WTC11 (cell line): ENCODE data around the gene KIF17. TPM values are rescaled to one million over a fixed set of nuclear protein-coding genes. Genes with fewer than 3 reads are reported as not detected.

Source experiments
- ATAC-seq: fragments of 200-7000 bp; cut with Tn5 transposase; 2 replicates; pipeline ENCODE4 v1.10.0; 2021; ENCODE audit warnings: mild to moderate bottlenecking, moderate library complexity
- CTCF ChIA-PET: fragments of 300-600 bp; sonication (Branson Sonifier 250); formaldehyde crosslinking; loops from one replicate; lab custom pipeline; 2021; ENCODE audit warnings: antibody characterized with exemption; lab: Charles Lee
- POLR2A ChIA-PET: fragments of 350-600 bp; sonication (Branson Sonifier 250); formaldehyde crosslinking; loops from one replicate; lab custom pipeline; 2021; ENCODE audit warnings: antibody characterized with exemption; lab: Charles Lee
- DNase-seq: peaks from one replicate; pipeline ENCODE4 v3.0.0; 2021; ENCODE audit warnings: low spot score
- H3K27ac Mint-ChIP-seq: 2 replicates; pipeline ENCODE4 v1.8.0; 2021; ENCODE audit warnings: mixed read lengths
- H3K27me3 Mint-ChIP-seq: 2 replicates; pipeline ENCODE4 v1.8.0; 2021; ENCODE audit warnings: low read depth, mild to moderate bottlenecking, moderate library complexity, mixed read lengths
- H3K36me3 Mint-ChIP-seq: 2 replicates; pipeline ENCODE4 v1.8.0; 2021; ENCODE audit warnings: mixed read lengths
- H3K4me1 Mint-ChIP-seq: 2 replicates; pipeline ENCODE4 v1.8.0; 2022; ENCODE audit warnings: mixed read lengths
- H3K4me3 Mint-ChIP-seq: 2 replicates; pipeline ENCODE4 v1.8.0; 2021; ENCODE audit warnings: mild to moderate bottlenecking, moderate library complexity, mixed read lengths
- H3K9me3 Mint-ChIP-seq: 2 replicates; pipeline ENCODE4 v1.8.0; 2021; ENCODE audit warnings: mixed read lengths
- CDX4 ChIP-seq: fragments of 250-450 bp; sonication (Bioruptor Pico); IDR thresholded peaks from 2 replicates; pipeline ENCODE4 v1.9.0; 2021; ENCODE audit warnings: moderate library complexity, mild to moderate bottlenecking, inconsistent platforms, borderline replicate concordance
- CREB1 ChIP-seq: sonication (generic); formaldehyde crosslinking; IDR thresholded peaks from 2 replicates; pipeline ENCODE4 v1.8.0; 2023; ENCODE audit warnings: mild to moderate bottlenecking, missing genetic modification reagents
- EMX1 ChIP-seq: fragments of 250-450 bp; sonication (Bioruptor Pico); IDR thresholded peaks from 2 replicates; pipeline ENCODE4 v1.8.0; 2021; ENCODE audit warnings: mild to moderate bottlenecking
- FOXP4 ChIP-seq: sonication (generic); formaldehyde crosslinking; IDR thresholded peaks from 2 replicates; pipeline ENCODE4 v1.8.0; 2022; ENCODE audit warnings: mild to moderate bottlenecking, missing genetic modification reagents
- GTF2I ChIP-seq: fragments of 250-450 bp; sonication (Bioruptor Pico); conservative IDR thresholded peaks from 2 replicates; pipeline ENCODE4 v1.4.0; 2021; ENCODE audit warnings: mild to moderate bottlenecking
- NR3C1 ChIP-seq: sonication (generic); formaldehyde crosslinking; conservative IDR thresholded peaks from 2 replicates; pipeline ENCODE4 v1.8.1; 2023; ENCODE audit warnings: low read depth, mild to moderate bottlenecking, missing genetic modification reagents
- PRDM15 ChIP-seq: sonication (generic); formaldehyde crosslinking; IDR thresholded peaks from 2 replicates; pipeline ENCODE4 v1.8.0; 2022; ENCODE audit warnings: missing genetic modification reagents
- RORB ChIP-seq: fragments of 250-450 bp; sonication (Bioruptor Pico); IDR thresholded peaks from 2 replicates; pipeline ENCODE4 v1.9.0; 2021; ENCODE audit warnings: mild to moderate bottlenecking
- SMAD3 ChIP-seq: sonication (generic); formaldehyde crosslinking; IDR thresholded peaks from 2 replicates; pipeline ENCODE4 v1.8.0; 2022; ENCODE audit warnings: missing genetic modification reagents, mild to moderate bottlenecking, borderline replicate concordance
- TEAD4 ChIP-seq: sonication (generic); formaldehyde crosslinking; IDR thresholded peaks from 2 replicates; pipeline ENCODE4 v1.8.0; 2022; ENCODE audit warnings: mild to moderate bottlenecking, missing genetic modification reagents
- TP53 ChIP-seq: sonication (generic); formaldehyde crosslinking; IDR thresholded peaks from 2 replicates; pipeline ENCODE4 v1.8.1; 2023; ENCODE audit warnings: mild to moderate bottlenecking, missing genetic modification reagents
- ZBTB43 ChIP-seq: sonication (generic); formaldehyde crosslinking; IDR thresholded peaks from 2 replicates; pipeline ENCODE4 v1.8.1; 2023; ENCODE audit warnings: mild to moderate bottlenecking, missing genetic modification reagents
- ZNF416 ChIP-seq: fragments of 250-450 bp; sonication (Bioruptor Pico); IDR thresholded peaks from 2 replicates; pipeline ENCODE4 v1.9.0; 2021; ENCODE audit warnings: mild to moderate bottlenecking, inconsistent platforms
- ZSCAN18 ChIP-seq: fragments of 250-450 bp; sonication (Bioruptor Pico); IDR thresholded peaks from 2 replicates; pipeline ENCODE4 v2.1.2; 2022; ENCODE audit warnings: mild to moderate bottlenecking, moderate library complexity
- total RNA-seq: library from RNA; stranded (reverse); gene quantifications from 3 replicates; pipeline ENCODE4 v1.2.3, GENCODE V29; 2021
- TF ChIP-seq, protein P1 (sequence below): sonication (generic); formaldehyde crosslinking; IDR thresholded peaks from 2 replicates; pipeline ENCODE4 v1.8.1; 2023; ENCODE audit warnings: mild to moderate bottlenecking, missing genetic modification reagents, moderate library complexity
- TF ChIP-seq, protein P2 (sequence below): sonication (generic); formaldehyde crosslinking; IDR thresholded peaks from 2 replicates; pipeline ENCODE4 v1.8.0; 2023; ENCODE audit warnings: missing genetic modification reagents, mild to moderate bottlenecking, borderline replicate concordance
- TF ChIP-seq, protein P3 (sequence below): sonication (generic); formaldehyde crosslinking; IDR thresholded peaks from 2 replicates; pipeline ENCODE4 v1.8.0; 2023; ENCODE audit warnings: mild to moderate bottlenecking, missing genetic modification reagents
- TF ChIP-seq, protein P4 (sequence below): sonication (generic); formaldehyde crosslinking; conservative IDR thresholded peaks from 2 replicates; pipeline ENCODE4 v1.8.1; 2022; ENCODE audit warnings: mild to moderate bottlenecking, missing genetic modification reagents

KIF17 gene
- total RNA-seq, 1 experiment from 2014 or later, result 8.1 TPM

GRCh38 chr1:20719871-20720620 lies 2.2 kb upstream of the KIF17 start:
- ATAC-seq, result no peak
- Mint-ChIP-seq H3K4me3 (no peak overlapping the region), H3K36me3 (no peaks in the 10 kb centered on the region), H3K9me3 (no peaks in the 10 kb centered on the region), H3K27me3 (peaks cover 41% of the 10 kb centered on the region), H3K4me1 (peaks cover 12% of the 10 kb centered on the region), H3K27ac (no peak overlapping the region)
- CTCF ChIA-PET, result interaction anchor here (1.4 kb wide), 1 partner anchor 23 kb away, joined by 5 read pairs; no protein-coding TSS in a partner anchor
- TF ChIP-seq RORB (CRISPR knock-in tag) (no peak), SMAD3 (CRISPR knock-in tag) (no peak), PRDM15 (CRISPR knock-in tag) (no peak), ZNF416 (CRISPR knock-in tag) (no peak), NR3C1 (CRISPR knock-in tag) (no peak), ZBTB43 (CRISPR knock-in tag) (no peak), TP53 (no peak), GTF2I (CRISPR knock-in tag) (no peak), FOXP4 (CRISPR knock-in tag) (no peak), TEAD4 (CRISPR knock-in tag) (no peak), CREB1 (CRISPR knock-in tag) (no peak), ZSCAN18 (CRISPR knock-in tag) (no peak), CDX4 (CRISPR knock-in tag) (no peak), EMX1 (CRISPR knock-in tag) (no peak)
- TF ChIP-seq, protein P1, sequence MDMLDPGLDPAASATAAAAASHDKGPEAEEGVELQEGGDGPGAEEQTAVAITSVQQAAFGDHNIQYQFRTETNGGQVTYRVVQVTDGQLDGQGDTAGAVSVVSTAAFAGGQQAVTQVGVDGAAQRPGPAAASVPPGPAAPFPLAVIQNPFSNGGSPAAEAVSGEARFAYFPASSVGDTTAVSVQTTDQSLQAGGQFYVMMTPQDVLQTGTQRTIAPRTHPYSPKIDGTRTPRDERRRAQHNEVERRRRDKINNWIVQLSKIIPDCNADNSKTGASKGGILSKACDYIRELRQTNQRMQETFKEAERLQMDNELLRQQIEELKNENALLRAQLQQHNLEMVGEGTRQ (CRISPR knock-in tag), result no peak
- TF ChIP-seq, protein P2, sequence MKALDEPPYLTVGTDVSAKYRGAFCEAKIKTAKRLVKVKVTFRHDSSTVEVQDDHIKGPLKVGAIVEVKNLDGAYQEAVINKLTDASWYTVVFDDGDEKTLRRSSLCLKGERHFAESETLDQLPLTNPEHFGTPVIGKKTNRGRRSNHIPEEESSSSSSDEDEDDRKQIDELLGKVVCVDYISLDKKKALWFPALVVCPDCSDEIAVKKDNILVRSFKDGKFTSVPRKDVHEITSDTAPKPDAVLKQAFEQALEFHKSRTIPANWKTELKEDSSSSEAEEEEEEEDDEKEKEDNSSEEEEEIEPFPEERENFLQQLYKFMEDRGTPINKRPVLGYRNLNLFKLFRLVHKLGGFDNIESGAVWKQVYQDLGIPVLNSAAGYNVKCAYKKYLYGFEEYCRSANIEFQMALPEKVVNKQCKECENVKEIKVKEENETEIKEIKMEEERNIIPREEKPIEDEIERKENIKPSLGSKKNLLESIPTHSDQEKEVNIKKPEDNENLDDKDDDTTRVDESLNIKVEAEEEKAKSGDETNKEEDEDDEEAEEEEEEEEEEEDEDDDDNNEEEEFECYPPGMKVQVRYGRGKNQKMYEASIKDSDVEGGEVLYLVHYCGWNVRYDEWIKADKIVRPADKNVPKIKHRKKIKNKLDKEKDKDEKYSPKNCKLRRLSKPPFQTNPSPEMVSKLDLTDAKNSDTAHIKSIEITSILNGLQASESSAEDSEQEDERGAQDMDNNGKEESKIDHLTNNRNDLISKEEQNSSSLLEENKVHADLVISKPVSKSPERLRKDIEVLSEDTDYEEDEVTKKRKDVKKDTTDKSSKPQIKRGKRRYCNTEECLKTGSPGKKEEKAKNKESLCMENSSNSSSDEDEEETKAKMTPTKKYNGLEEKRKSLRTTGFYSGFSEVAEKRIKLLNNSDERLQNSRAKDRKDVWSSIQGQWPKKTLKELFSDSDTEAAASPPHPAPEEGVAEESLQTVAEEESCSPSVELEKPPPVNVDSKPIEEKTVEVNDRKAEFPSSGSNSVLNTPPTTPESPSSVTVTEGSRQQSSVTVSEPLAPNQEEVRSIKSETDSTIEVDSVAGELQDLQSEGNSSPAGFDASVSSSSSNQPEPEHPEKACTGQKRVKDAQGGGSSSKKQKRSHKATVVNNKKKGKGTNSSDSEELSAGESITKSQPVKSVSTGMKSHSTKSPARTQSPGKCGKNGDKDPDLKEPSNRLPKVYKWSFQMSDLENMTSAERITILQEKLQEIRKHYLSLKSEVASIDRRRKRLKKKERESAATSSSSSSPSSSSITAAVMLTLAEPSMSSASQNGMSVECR, result no peak
- TF ChIP-seq, protein P3, sequence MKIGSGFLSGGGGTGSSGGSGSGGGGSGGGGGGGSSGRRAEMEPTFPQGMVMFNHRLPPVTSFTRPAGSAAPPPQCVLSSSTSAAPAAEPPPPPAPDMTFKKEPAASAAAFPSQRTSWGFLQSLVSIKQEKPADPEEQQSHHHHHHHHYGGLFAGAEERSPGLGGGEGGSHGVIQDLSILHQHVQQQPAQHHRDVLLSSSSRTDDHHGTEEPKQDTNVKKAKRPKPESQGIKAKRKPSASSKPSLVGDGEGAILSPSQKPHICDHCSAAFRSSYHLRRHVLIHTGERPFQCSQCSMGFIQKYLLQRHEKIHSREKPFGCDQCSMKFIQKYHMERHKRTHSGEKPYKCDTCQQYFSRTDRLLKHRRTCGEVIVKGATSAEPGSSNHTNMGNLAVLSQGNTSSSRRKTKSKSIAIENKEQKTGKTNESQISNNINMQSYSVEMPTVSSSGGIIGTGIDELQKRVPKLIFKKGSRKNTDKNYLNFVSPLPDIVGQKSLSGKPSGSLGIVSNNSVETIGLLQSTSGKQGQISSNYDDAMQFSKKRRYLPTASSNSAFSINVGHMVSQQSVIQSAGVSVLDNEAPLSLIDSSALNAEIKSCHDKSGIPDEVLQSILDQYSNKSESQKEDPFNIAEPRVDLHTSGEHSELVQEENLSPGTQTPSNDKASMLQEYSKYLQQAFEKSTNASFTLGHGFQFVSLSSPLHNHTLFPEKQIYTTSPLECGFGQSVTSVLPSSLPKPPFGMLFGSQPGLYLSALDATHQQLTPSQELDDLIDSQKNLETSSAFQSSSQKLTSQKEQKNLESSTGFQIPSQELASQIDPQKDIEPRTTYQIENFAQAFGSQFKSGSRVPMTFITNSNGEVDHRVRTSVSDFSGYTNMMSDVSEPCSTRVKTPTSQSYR (CRISPR knock-in tag), result no peak
- TF ChIP-seq, protein P4, sequence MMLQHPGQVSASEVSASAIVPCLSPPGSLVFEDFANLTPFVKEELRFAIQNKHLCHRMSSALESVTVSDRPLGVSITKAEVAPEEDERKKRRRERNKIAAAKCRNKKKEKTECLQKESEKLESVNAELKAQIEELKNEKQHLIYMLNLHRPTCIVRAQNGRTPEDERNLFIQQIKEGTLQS (CRISPR knock-in tag), result no peak
- DNase-seq, result no peak
- POLR2A ChIA-PET, result no interaction called here
